ENCODE data around the gene TGM1. TPM values are rescaled to one million over a fixed set of nuclear protein-coding genes. Genes with fewer than 3 reads are reported as not detected.

Gene TGM1
- total and polyA plus RNA-seq, 2 experiments from 2014 or later: 0.31 to 0.63 TPM

DNA sequence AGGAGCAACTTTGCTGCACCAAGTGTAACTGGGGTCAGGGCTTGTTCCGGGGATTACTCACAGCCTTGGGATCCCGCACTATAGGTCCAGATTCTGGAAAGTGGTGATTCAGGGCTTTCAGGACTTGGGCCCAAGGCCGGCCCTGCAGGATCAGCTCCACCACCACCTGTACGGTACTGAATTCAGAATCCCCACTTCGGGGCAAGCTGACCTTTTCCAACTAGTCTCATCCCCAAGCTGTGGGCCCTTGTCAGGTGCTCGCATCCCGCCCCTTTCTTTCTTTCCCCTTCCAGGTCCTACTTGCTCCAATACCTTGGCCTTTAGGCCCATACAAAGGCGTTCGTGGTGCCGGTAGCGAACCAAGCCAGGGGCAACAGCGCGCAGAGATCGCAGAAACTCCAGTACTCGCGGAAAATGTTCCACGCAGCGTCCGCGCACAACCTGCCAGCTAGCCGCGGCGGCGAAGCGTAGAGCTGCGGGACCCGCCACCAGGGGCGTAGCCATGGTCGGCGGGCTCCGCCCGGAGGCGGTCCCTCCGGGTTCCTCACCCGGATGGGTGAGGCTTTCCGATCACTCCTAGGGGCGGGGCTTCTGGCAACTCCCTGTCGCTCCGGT, 21.0 kb downstream of the TGM1 start:
- Mint-ChIP-seq H3K27ac (peak overlapping the region; percentile 99), H3K4me1 (peaks cover 8% of the 10 kb centered on the region), H3K27me3 (ENCODE audit: insufficient read depth, low read depth, poor library complexity) (peaks cover 17% of the 10 kb centered on the region), H3K4me3 (peak overlapping the region; percentile 97), H3K36me3 (ENCODE audit: low read depth) (peaks cover 40% of the 10 kb centered on the region), H3K9me3 (no peaks in the 10 kb centered on the region)
- peak; percentile 97 for DNase-seq (ENCODE audit: low spot score)
- Histone ChIP-seq H4K20me1 (replicated peaks; ENCODE audit: insufficient read depth) (no peaks in the 10 kb centered on the region; the same call in 1 of the 2 replicates), H3K27ac (ENCODE audit: low read depth) (peak overlapping the region; percentile 89), H3F3A (replicated peaks; ENCODE audit: low read depth) (peaks cover 11% of the 10 kb centered on the region), H3K36me3 (ENCODE audit: insufficient read depth) (peaks cover 9% of the 10 kb centered on the region; the same call in 1 of the 2 replicates), H3K79me2 (replicated peaks; ENCODE audit: insufficient read depth) (0 out of 2 replicates have a peak, but pooled peaks cover 2% of the 10 kb centered on the region), H3K27me3 (ENCODE audit: insufficient read depth) (peaks cover 3% of the 10 kb centered on the region; the same call in 1 of the 2 replicates), H3K4me1 (ENCODE audit: insufficient read depth) (peaks cover 10% of the 10 kb centered on the region), H3K4me2 (peak overlapping the region; percentile 77), H2AFZ (peak overlapping the region; percentile 96), H3K9me2 (ENCODE audit: insufficient read depth) (no peaks in the 10 kb centered on the region), H3K4me3 (peak overlapping the region; percentile 98)
- ATAC-seq: peak; percentile 90
- TF ChIP-seq, protein P1, sequence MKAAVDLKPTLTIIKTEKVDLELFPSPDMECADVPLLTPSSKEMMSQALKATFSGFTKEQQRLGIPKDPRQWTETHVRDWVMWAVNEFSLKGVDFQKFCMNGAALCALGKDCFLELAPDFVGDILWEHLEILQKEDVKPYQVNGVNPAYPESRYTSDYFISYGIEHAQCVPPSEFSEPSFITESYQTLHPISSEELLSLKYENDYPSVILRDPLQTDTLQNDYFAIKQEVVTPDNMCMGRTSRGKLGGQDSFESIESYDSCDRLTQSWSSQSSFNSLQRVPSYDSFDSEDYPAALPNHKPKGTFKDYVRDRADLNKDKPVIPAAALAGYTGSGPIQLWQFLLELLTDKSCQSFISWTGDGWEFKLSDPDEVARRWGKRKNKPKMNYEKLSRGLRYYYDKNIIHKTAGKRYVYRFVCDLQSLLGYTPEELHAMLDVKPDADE (IDR thresholded peaks at IDR 0.05): no peak
- TF ChIP-seq, protein P2, sequence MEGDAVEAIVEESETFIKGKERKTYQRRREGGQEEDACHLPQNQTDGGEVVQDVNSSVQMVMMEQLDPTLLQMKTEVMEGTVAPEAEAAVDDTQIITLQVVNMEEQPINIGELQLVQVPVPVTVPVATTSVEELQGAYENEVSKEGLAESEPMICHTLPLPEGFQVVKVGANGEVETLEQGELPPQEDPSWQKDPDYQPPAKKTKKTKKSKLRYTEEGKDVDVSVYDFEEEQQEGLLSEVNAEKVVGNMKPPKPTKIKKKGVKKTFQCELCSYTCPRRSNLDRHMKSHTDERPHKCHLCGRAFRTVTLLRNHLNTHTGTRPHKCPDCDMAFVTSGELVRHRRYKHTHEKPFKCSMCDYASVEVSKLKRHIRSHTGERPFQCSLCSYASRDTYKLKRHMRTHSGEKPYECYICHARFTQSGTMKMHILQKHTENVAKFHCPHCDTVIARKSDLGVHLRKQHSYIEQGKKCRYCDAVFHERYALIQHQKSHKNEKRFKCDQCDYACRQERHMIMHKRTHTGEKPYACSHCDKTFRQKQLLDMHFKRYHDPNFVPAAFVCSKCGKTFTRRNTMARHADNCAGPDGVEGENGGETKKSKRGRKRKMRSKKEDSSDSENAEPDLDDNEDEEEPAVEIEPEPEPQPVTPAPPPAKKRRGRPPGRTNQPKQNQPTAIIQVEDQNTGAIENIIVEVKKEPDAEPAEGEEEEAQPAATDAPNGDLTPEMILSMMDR (conservative IDR thresholded peaks at IDR 0.05; ENCODE audit: low read depth in 2 of 2): peak; percentile 1 to 42; a peak in 1 of 4 replicates

DNA sequence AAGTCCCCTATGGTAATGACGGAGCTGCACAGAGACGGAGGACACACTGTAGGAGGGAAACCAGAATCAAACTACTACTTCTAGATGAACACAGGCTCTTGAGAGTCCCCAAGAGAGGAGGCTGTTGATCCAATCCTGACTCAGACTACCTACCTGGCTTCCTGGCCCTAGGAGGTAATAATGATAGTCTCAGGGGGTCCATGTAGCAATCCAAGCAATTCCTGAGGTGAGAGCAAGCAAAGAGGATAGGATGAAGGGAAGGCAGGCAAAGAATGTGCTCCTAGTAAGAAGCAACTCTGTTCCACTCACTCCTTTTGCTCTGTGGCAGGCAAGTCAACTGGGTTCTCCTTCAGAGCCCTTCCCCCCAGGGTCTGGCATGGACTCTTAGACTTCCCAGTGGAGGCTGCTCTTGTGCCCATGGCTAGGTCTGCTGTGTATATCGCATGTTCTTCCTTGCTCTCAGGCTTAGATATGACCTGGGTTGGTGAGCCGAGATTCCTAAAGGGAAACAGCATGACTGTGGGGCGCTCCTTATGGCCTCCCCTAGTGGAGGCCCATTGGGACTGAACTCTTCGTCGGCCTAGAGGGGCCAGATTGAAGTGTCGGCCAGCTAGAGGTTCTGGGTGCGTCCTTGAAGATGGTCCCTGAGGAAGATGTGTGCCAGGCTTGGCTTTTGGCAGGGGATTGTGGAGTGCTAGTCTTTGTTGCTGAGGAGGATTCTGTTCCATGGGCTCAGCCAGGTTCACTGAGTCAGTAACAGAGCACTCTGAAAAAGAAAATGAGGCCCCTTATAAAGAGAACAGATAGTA, 22.7 kb downstream of the TGM1 start:
- Histone ChIP-seq H3K36me3 (ENCODE audit: insufficient read depth) (peaks cover 17% of the 10 kb centered on the region; the same call in 1 of the 2 replicates), H3F3A (replicated peaks; ENCODE audit: low read depth) (peaks cover 11% of the 10 kb centered on the region), H2AFZ (no peak overlapping the region), H3K27me3 (ENCODE audit: insufficient read depth) (peaks cover 3% of the 10 kb centered on the region; the same call in 1 of the 2 replicates), H3K4me2 (no peak overlapping the region), H3K4me3 (no peak overlapping the region), H3K27ac (ENCODE audit: low read depth) (no peak overlapping the region), H4K20me1 (replicated peaks; ENCODE audit: insufficient read depth) (no peaks in the 10 kb centered on the region; the same call in 1 of the 2 replicates), H3K9me2 (ENCODE audit: insufficient read depth) (no peaks in the 10 kb centered on the region), H3K4me1 (ENCODE audit: insufficient read depth) (peaks cover 10% of the 10 kb centered on the region), H3K79me2 (replicated peaks; ENCODE audit: insufficient read depth) (0 out of 2 replicates have a peak, but pooled peaks cover 2% of the 10 kb centered on the region)
- Mint-ChIP-seq H3K4me3 (peak overlapping the region; percentile 97), H3K27me3 (ENCODE audit: insufficient read depth, low read depth, poor library complexity) (peaks cover 17% of the 10 kb centered on the region), H3K9me3 (no peaks in the 10 kb centered on the region), H3K4me1 (peaks cover 8% of the 10 kb centered on the region), H3K27ac (no peak overlapping the region), H3K36me3 (ENCODE audit: low read depth) (peaks cover 53% of the 10 kb centered on the region)
- TF ChIP-seq, protein P2 (conservative IDR thresholded peaks at IDR 0.05; ENCODE audit: low read depth in 2 of 2): 0 out of 4 replicates have a peak, but pooled peaks of 1 of the 2 experiments have one; percentile 11
- TF ChIP-seq ZNF331 (CRISPR knock-in tag; IDR thresholded peaks at IDR 0.05; ENCODE audit: low read depth): no peak
- no peak for TF ChIP-seq EZH2phosphoT487 (IDR thresholded peaks at IDR 0.05; ENCODE audit: unreplicated experiment)
- DNase-seq (ENCODE audit: low spot score) (no peak), ATAC-seq (no peak)
